22Rv1 (cell line): ENCODE data around the gene PGP.

ENCODE experiments used
- CTCF ChIP-seq: fragments of 450-650 bp; IDR thresholded peaks from 2 replicates; pipeline ENCODE4 v1.5.1; 2017; ENCODE audit warnings: mild to moderate bottlenecking
- ZFX ChIP-seq: fragments of 450-650 bp; IDR thresholded peaks from 2 replicates; pipeline ENCODE4 v1.6.1; 2017; ENCODE audit warnings: antibody characterized with exemption, borderline replicate concordance

DNA sequence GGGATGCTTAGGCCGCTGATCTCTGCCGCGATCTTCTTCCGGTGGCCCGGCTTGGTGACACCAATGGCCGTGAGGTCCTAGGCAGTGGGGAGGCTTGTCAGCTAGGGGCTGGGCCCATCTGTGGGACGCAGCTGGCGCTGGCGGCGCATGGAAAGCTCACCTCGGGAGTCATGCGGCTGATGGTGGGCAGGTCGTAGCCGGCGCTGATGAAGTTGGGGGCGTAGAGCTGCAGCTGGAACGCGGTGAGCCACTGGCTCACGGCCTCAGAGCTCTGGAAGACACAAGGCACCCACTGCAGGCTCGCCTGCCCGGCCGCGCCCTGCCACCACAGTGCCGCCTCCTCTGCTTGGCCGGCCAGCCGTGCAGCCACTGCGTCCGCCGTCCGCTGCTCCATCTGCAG is 31.0 kb downstream of the PGP start:
- TF ChIP-seq CTCF (no peak), ZFX (no peak)
